HEK293 (cell line): Measurements from ENCODE around the gene STRN3.

Experiments used
- CTCF ChIP-seq: fragments of 450-650 bp; formaldehyde crosslinking; IDR thresholded peaks from 2 replicates; pipeline ENCODE4 v1.5.1; 2016; ENCODE audit warnings: missing biosample characterization, missing genetic modification characterization
- HOXC10 ChIP-seq: sonication (generic); formaldehyde crosslinking; IDR thresholded peaks from 2 replicates; pipeline ENCODE4 v1.8.1; 2023; ENCODE audit warnings: mild to moderate bottlenecking, missing genetic modification reagents
- YY1 ChIP-seq: fragments of 450-650 bp; formaldehyde crosslinking; IDR thresholded peaks from 2 replicates; pipeline ENCODE4 v1.5.1; 2018; ENCODE audit warnings: missing biosample characterization, missing genetic modification characterization
- ZNF169 ChIP-seq: fragments of 450-650 bp; formaldehyde crosslinking; IDR thresholded peaks from 2 replicates; pipeline ENCODE4 v1.5.1; 2016; ENCODE audit warnings: missing biosample characterization, missing genetic modification characterization
- ZNF184 ChIP-seq: fragments of 450-650 bp; IDR thresholded peaks from 2 replicates; pipeline ENCODE4 v1.5.1; 2018; ENCODE audit warnings: missing biosample characterization, mild to moderate bottlenecking, missing genetic modification characterization
- ZNF248 ChIP-seq: fragments of 450-650 bp; formaldehyde crosslinking; IDR thresholded peaks from 2 replicates; pipeline ENCODE4 v1.5.1; 2017; ENCODE audit warnings: missing biosample characterization, missing genetic modification characterization
- ZNF324 ChIP-seq: fragments of 450-650 bp; formaldehyde crosslinking; IDR thresholded peaks from 2 replicates; pipeline ENCODE4 v1.5.1; 2016; ENCODE audit warnings: missing biosample characterization, missing genetic modification characterization
- ZNF37A ChIP-seq: fragments of 450-650 bp; IDR thresholded peaks from 2 replicates; pipeline ENCODE4 v1.5.1; 2018; ENCODE audit warnings: missing biosample characterization, missing genetic modification characterization
- ZNF398 ChIP-seq: fragments of 450-650 bp; formaldehyde crosslinking; IDR thresholded peaks from 2 replicates; pipeline ENCODE4 v1.5.1; 2017; ENCODE audit warnings: missing biosample characterization, missing genetic modification characterization
- ZNF560 ChIP-seq: fragments of 450-650 bp; formaldehyde crosslinking; IDR thresholded peaks from 2 replicates; pipeline ENCODE4 v1.5.1; 2017; ENCODE audit warnings: missing biosample characterization, missing genetic modification characterization, borderline replicate concordance
- ZNF704 ChIP-seq: fragments of 450-650 bp; formaldehyde crosslinking; IDR thresholded peaks from 2 replicates; pipeline ENCODE4 v1.5.1; 2016; ENCODE audit warnings: missing biosample characterization, missing genetic modification characterization
- ZXDB ChIP-seq: fragments of 450-650 bp; formaldehyde crosslinking; IDR thresholded peaks from 2 replicates; pipeline ENCODE4 v1.5.1; 2016; ENCODE audit warnings: missing biosample characterization, missing genetic modification characterization
- TF ChIP-seq, protein P1 (sequence below): fragments of 450-650 bp; formaldehyde crosslinking; IDR thresholded peaks from 2 replicates; pipeline ENCODE4 v1.5.1; 2016; ENCODE audit warnings: missing biosample characterization, missing genetic modification characterization

GRCh38 chr14:31069343-31069742 lies 43.2 kb upstream of the STRN3 start:
- TF ChIP-seq ZNF37A (tag by site-specific recombination) (no peak), ZNF560 (tag by site-specific recombination) (no peak), CTCF (tag by site-specific recombination) (no peak), YY1 (no peak), ZNF398 (tag by site-specific recombination) (no peak), ZNF324 (tag by site-specific recombination) (no peak), HOXC10 (CRISPR knock-in tag) (no peak), ZNF704 (tag by site-specific recombination) (no peak), ZXDB (tag by site-specific recombination) (no peak), ZNF248 (no peak), ZNF169 (tag by site-specific recombination) (no peak), ZNF184 (tag by site-specific recombination) (no peak)
- TF ChIP-seq, protein P1, sequence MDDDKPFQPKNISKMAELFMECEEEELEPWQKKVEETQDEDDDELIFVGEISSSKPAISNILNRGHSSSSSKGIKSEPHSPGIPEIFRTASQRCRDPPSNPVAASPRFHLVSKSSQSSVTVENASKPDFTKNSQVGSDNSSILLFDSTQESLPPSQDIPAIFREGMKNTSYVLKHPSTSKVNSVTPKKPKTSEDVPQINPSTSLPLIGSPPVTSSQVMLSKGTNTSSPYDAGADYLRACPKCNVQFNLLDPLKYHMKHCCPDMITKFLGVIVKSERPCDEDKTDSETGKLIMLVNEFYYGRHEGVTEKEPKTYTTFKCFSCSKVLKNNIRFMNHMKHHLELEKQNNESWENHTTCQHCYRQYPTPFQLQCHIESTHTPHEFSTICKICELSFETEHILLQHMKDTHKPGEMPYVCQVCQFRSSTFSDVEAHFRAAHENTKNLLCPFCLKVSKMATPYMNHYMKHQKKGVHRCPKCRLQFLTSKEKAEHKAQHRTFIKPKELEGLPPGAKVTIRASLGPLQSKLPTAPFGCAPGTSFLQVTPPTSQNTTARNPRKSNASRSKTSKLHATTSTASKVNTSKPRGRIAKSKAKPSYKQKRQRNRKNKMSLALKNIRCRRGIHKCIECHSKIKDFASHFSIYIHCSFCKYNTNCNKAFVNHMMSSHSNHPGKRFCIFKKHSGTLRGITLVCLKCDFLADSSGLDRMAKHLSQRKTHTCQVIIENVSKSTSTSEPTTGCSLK (tag by site-specific recombination): no peak
